SK-N-SH treated with all-trans-retinoic acid at 6 μM for 48 hours (cell line): Measurements from ENCODE around the gene ZNF354B.

Experiments used
- ARNTL ChIP-seq: fragments of 450-650 bp; formaldehyde crosslinking; IDR thresholded peaks from 2 replicates; pipeline ENCODE4 v1.5.0; 2020; ENCODE audit warnings: low read depth, mild to moderate bottlenecking, moderate library complexity, borderline replicate concordance
- BACH2 ChIP-seq: fragments of 250-450 bp; sonication (Bioruptor Pico); IDR thresholded peaks from 2 replicates; pipeline ENCODE4 v1.9.0; 2021; ENCODE audit warnings: mild to moderate bottlenecking, borderline replicate concordance
- CSDC2 ChIP-seq: fragments of 250-450 bp; sonication (Bioruptor Pico); IDR thresholded peaks from 2 replicates; pipeline ENCODE4 v1.5.0; 2020; ENCODE audit warnings: mild to moderate bottlenecking, moderate library complexity
- GLIS3 ChIP-seq: fragments of 250-450 bp; sonication (Bioruptor Pico); IDR thresholded peaks from 2 replicates; pipeline ENCODE4 v1.5.0; 2020; ENCODE audit warnings: mild to moderate bottlenecking, moderate library complexity
- TCF4 ChIP-seq: fragments of 250-450 bp; sonication (Bioruptor Pico); IDR thresholded peaks from 2 replicates; pipeline ENCODE4 v1.8.0; 2021; ENCODE audit warnings: mild to moderate bottlenecking, moderate library complexity, borderline replicate concordance
- TOX ChIP-seq: fragments of 250-450 bp; sonication (Bioruptor Pico); IDR thresholded peaks from 2 replicates; pipeline ENCODE4 v1.8.0; 2021; ENCODE audit warnings: mild to moderate bottlenecking, moderate library complexity, borderline replicate concordance
- ZFP3 ChIP-seq: fragments of 250-450 bp; sonication (Bioruptor Pico); IDR thresholded peaks from 2 replicates; pipeline ENCODE4 v1.5.0; 2020; ENCODE audit warnings: mild to moderate bottlenecking, moderate library complexity
- ZNF565 ChIP-seq: fragments of 450-650 bp; formaldehyde crosslinking; conservative IDR thresholded peaks from 2 replicates; pipeline ENCODE4 v1.5.0; 2020; ENCODE audit warnings: low read depth, mild to moderate bottlenecking, moderate library complexity
- ZNF8 ChIP-seq: fragments of 450-650 bp; formaldehyde crosslinking; IDR thresholded peaks from 2 replicates; pipeline ENCODE4 v1.5.0; 2020; ENCODE audit warnings: mild to moderate bottlenecking, moderate library complexity
- TF ChIP-seq, protein P1 (sequence below): fragments of 250-450 bp; sonication (Bioruptor Pico); IDR thresholded peaks from 2 replicates; pipeline ENCODE4 v1.8.0; 2020; ENCODE audit warnings: mild to moderate bottlenecking, moderate library complexity, borderline replicate concordance
- TF ChIP-seq, protein P2 (sequence below): fragments of 250-450 bp; sonication (Bioruptor Pico); IDR thresholded peaks from 2 replicates; pipeline ENCODE4 v1.8.0; 2021; ENCODE audit warnings: low read depth, mild to moderate bottlenecking, moderate library complexity, borderline replicate concordance

DNA sequence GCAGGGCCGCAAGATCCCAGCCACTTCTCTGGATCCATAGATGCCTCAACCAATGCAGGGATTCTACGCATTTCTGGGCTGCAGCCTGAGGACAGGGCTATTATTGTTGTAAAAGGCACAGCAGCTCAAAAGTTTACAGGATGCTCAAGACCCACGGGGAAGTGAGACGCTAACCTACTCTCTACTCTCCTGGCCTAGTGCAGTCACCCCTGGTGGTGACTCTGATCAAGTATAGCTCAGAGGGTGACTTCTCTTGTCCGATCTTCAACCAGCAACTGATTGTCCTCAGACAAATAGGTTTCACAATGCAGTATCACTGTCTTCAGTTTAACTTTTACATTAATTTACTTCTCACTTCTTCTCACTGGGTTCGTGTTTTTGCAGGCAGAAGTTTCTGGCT lies 34.3 kb upstream of the ZNF354B start:
- TF ChIP-seq, protein P1, sequence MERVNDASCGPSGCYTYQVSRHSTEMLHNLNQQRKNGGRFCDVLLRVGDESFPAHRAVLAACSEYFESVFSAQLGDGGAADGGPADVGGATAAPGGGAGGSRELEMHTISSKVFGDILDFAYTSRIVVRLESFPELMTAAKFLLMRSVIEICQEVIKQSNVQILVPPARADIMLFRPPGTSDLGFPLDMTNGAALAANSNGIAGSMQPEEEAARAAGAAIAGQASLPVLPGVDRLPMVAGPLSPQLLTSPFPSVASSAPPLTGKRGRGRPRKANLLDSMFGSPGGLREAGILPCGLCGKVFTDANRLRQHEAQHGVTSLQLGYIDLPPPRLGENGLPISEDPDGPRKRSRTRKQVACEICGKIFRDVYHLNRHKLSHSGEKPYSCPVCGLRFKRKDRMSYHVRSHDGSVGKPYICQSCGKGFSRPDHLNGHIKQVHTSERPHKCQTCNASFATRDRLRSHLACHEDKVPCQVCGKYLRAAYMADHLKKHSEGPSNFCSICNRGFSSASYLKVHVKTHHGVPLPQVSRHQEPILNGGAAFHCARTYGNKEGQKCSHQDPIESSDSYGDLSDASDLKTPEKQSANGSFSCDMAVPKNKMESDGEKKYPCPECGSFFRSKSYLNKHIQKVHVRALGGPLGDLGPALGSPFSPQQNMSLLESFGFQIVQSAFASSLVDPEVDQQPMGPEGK, result no peak
- no peak for TF ChIP-seq ZFP3 (CRISPR knock-in tag)
- no peak for TF ChIP-seq CSDC2 (CRISPR knock-in tag)
- no peak for TF ChIP-seq BACH2 (CRISPR knock-in tag)
- TF ChIP-seq TCF4 (CRISPR knock-in tag), result no peak
- TF ChIP-seq, protein P2, sequence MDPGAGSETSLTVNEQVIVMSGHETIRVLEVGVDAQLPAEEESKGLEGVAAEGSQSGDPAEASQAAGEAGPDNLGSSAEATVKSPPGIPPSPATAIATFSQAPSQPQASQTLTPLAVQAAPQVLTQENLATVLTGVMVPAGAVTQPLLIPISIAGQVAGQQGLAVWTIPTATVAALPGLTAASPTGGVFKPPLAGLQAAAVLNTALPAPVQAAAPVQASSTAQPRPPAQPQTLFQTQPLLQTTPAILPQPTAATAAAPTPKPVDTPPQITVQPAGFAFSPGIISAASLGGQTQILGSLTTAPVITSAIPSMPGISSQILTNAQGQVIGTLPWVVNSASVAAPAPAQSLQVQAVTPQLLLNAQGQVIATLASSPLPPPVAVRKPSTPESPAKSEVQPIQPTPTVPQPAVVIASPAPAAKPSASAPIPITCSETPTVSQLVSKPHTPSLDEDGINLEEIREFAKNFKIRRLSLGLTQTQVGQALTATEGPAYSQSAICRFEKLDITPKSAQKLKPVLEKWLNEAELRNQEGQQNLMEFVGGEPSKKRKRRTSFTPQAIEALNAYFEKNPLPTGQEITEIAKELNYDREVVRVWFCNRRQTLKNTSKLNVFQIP (CRISPR knock-in tag), result no peak
- TF ChIP-seq ARNTL (CRISPR knock-in tag), result no peak
- TF ChIP-seq GLIS3 (CRISPR knock-in tag), result no peak
- no peak for TF ChIP-seq TOX (CRISPR knock-in tag)
- no peak for TF ChIP-seq ZNF565 (CRISPR knock-in tag)
- TF ChIP-seq ZNF8 (CRISPR knock-in tag), result no peak
